ENCODE data around the gene CCDC116. TPM values are rescaled to one million over a fixed set of nuclear protein-coding genes. Genes with fewer than 3 reads are reported as not detected.
"Not testable (repeated sequence)": the region's sequence is repeated elsewhere in the genome, so short reads cannot be mapped to it uniquely, and the experiment has no call there.

Gene CCDC116
- total RNA-seq, 1 donor from 2014 or later = 0.89 TPM

DNA sequence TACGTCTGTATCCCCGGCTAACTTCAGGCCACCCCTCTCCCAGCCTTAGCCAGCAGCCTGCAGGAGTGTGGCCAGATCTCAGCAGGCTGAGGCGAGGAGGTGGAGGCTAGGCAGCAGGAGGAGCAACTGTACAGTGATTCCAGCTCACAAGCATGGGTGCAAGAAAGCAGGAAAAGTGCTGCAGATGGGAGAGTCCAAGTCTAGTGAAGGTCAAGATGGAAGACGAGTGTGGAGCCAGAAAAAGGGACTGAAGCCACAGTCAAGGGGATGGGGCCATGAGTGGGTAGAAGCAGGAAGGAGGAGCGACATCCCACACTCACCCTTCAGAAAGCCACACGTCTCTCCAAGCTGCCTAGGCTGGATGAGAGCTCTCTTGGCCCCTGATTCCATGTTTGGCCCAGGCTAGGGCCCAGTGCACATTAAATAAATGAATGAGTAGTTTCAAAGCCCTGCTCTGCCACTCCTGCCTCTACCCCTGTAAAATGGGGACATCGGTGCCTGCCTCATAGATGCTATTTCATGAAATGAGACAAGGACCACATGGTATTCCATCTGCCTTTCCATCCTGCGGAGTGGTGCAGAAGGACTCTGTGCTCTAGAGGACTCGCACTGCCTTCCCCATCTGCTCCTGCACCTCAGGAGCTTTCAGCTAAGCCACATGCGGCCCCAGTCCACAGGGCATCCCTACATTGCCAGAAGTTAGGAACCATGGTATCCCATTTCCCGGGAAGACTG is 5.7 kb upstream of the CCDC116 start:
- DNase-seq (ENCODE audit: low spot score) (no peak), ATAC-seq (no peak)
- intact Hi-C loops (cut with DNase I) = no loop called here

GRCh38 chr22:21628386-21629254 is 3.9 kb upstream of the CCDC116 start:
- ATAC-seq (no peak), DNase-seq (ENCODE audit: low spot score) (no peak)
- intact Hi-C loops (cut with DNase I) = no loop called here

DNA sequence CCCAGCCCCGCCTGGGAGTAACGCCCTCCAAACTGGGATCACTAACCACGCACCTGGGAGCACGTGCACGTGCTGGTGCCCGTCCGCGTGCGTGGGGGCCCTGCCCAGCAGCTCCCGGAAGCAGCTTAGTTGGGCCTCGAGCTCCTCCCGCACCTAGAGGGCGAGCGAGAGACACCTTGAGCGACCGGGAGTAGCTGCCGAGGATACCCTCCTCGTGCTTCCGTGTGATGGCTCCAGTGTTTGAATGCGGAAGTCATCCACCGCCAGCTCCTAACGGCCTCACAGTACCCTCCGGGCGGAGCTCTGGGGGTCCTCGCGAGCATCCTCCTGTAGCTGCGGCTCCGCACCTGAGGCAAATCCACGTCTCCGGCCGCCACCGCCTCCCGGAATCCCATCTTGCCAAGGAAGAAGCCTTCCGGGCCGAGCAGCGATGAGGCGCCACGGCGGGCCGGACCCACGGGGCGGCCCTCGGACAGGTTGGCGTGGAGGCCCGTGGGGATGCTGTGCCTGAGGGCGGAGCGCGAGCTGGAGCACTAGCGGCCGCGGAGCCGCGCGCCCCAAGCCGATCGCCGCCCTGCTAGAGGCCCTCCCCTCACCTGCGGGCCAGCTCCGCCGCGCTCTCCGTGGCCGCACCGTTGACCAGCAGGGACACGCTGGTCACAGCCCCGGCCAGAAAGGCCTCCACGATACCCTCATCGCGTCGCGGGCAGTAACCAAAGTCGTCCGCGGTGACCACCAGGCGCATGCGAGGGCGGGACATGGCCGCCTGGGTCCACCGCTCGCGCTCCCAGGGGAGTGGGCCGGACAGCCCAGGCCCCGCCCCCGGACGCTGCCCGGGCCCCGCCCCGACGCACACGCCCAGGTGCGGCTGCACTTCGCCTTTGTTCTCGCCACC is 3.1 kb upstream of the CCDC116 start, which contains the start of gene YDJC:
TSS of gene YDJC (minus strand) at position 768 of the 895 bp plus-strand sequence. CDS start at position 760, 8 bp downstream.
- intact Hi-C loops (cut with DNase I) = no loop called here
- DNase-seq (ENCODE audit: low spot score) = peak; percentile 96
- ATAC-seq = peak; percentile 95

DNA sequence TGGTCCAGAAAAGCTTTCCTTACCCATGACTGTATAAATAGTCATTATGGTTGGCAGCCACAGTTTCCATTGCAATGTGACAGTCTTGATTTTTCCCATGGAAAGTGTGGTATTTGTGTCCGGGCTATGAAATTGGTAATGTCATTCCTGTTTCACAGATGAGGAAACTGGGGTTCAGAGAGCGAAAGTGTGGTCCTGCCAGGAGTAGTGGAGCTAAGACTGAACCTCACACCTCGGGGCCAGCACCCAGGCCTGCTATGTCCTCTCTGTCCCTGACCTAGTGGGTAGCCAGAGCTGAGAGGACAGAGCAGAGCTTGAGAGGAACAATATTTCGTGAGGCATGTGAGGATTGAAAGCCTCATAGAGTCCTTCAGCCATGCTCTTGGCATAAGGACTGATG is 1.5 kb upstream of the CCDC116 start:
- ATAC-seq = no peak
- DNase-seq (ENCODE audit: low spot score) = no peak
- intact Hi-C loops (cut with DNase I) = no loop called here

GRCh38 chr22:21632931-21633330 is 371 bp downstream of the CCDC116 start:
- DNase-seq (ENCODE audit: low spot score) = no peak
- ATAC-seq = no peak
- intact Hi-C loops (cut with DNase I) = no loop called here

GRCh38 chr22:21633481-21633880 is 921 bp downstream of the CCDC116 start:
- no peak for ATAC-seq
- intact Hi-C loops (cut with DNase I) = no loop called here
- DNase-seq (ENCODE audit: low spot score) = no peak

DNA sequence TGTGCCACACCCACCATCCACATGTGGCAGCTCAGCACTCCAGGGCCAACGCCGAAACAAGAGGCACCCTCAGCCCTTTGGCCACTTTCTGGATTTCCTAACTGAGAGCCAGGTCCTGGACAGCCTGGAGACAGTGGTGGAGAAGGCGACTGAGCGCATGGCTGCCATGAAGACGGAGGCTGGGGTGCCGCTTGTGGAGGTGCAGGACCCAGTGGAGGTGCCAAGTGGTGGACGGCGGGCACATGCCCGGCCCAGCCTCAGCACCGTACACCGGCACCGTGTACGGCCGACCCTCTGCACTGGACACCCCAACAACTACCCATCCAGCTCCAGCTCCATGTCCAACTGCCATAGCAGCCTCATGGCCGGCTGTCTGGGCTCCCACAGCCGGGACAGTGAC is 1.5 kb downstream of the CCDC116 start:
- DNase-seq (ENCODE audit: low spot score) (no peak), ATAC-seq (no peak)
- intact Hi-C loops (cut with DNase I) = no loop called here

DNA sequence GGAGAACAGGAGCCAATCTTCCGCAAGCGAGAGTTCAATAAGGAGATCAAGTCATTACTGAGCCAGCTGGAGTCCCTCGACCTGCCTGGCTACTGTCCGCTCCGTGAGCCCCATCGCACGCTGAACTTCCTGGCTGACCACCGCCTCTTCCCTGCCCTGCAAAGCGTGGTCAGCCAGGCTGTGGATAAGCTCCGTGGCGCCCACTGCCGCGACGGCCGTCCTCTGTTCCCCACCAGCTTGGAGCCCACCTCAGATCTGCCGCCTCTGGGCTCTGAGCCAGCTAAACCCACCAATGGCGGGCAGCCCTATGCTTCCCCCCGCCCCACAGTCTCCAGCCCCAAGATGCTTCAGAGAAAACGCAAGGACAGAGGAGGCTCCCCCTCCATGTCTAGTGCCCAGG is 2.3 kb downstream of the CCDC116 start:
- no peak for DNase-seq (ENCODE audit: low spot score)
- no peak for ATAC-seq
- intact Hi-C loops (cut with DNase I) = no loop called here

DNA sequence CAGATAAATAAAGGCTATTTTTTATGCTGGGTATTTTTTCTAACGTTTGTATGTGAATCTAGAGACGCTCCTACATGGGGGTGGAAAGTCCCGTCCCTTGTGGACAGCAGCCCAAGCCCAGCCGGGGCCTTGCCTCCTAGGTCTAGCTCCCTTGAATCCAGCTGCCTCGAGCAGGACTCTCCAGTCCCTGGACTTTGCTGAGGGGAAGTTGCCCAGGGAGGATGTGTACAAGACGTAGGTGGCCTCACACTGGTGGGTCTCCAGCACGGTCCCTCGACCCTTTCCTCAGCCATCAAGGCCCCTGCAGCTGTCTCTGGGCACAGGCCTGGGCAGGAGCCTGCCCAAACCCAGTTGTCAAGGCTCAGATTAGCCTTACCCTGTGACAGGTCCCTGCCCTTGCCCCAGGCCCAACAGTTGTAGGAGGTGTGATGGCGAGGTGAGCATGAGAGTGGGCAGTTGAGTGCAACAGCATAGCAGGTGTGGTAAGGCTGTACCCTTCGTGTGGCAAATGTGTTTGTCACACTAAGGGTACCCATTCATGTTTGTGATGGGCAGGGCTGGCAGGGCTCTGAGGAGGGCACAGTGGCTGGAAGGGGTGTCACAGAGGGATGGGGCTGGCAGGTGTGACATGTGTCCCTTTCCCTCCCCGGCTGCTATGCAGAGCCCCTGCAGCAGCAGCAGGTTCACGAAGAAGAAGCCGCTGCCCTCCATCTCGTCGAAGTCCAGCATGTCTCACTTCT is 3.4 kb downstream of the CCDC116 start:
- no peak for ATAC-seq
- DNase-seq (ENCODE audit: low spot score) = no peak
- intact Hi-C loops (cut with DNase I) = no loop called here

DNA sequence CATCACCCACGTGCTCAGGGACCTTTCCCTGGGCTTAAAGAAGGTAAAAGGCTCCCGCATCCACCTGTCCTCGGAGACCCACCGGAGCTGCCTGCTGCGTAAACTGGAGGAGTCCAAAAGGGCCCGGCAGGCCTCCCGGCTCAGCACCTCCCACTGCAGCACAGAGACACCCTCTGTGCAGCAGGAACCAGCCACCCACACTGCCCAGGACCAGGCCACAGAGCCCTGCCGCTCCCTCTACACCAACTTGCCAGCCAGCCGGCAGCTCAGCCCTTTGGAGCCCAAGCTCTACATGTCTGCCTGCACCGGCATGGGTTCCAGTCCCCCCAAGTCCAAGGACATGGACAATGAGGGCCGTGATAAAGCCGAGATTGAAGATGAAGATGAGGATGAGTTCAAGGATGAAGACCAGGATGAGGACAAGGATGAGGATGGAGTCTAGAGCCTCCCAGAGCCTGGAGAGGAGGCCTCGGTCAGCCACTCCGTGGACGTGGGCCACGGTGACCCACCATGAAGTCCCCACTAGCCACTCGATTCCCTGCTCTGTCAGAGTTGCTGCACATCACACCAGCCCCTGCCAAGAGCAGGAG is 4.2 kb downstream of the CCDC116 start:
- intact Hi-C loops (cut with DNase I) = no loop called here
- DNase-seq (ENCODE audit: low spot score) (no peak), ATAC-seq (no peak)

DNA sequence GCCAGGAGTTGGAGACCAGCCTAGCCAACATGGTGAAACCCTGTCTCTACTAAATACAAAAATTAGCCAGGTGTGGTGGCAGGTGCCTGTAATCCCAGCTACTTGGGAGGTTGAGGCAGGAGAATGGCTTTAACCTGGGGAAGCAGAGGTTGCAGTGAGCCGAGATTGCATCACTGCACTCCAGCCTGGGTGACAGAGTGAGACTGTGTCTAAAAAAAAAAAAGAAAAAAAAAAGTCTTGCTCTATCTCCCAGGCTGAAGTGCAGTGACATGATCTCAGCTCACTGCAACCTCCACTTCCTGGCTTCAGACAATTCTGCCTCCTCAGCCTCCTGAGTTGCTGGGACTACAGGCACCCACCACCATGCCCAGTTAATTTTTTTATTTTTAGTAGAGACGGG is 4.9 kb downstream of the CCDC116 start:
- DNase-seq (ENCODE audit: low spot score); ATAC-seq; intact Hi-C loops (cut with DNase I): not testable (repeated sequence)

DNA sequence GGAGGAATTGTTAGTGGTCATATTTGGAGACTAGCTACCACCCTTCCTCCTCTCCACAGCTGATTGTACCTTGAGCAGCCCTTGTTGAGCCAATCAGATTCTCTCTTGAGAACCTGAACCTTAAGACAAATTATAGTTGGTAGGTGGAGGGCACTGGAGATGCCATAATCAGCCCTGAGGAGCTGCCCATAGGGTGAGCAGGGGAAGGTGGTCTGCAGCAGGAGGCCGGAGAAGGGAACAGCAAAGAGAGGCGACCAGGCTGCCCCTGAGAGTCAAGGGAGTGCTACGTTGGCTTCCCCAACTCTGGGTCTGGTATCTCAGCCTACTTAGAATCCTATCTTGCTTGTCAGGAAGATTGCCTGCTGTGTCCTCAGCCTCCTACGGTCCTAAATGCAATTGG is 6.8 kb downstream of the CCDC116 start:
- ATAC-seq = no peak
- no peak for DNase-seq (ENCODE audit: low spot score)
- intact Hi-C loops (cut with DNase I) = no loop called here

DNA sequence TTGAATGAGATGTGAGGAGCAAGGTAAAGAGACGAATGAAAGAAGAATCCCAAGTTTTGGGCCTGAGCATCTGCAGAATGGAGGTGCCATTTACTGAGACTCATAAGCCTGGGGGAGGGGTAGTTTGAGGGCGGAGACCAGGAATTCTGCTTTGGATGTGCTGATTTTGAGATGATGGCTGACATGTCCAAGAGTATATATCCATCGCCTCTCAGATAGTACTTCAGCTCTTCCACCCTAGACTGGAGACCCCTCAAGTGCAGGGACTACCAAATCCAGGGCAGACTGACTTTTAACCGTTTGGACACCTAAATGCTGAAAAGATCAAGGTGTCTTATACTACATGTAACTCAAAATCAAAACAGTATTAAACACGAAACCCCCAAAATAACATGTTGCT is 8.2 kb downstream of the CCDC116 start:
- ATAC-seq (no peak), DNase-seq (ENCODE audit: low spot score) (no peak)
- intact Hi-C loops (cut with DNase I) = no loop called here

- ATAC-seq (peak; percentile 43), DNase-seq (ENCODE audit: low spot score) (no peak)
- intact Hi-C loops (cut with DNase I) = no loop called here
These were observed 8.8 kb downstream of the CCDC116 start for GRCh38 chr22:21641417-21641788.

DNA sequence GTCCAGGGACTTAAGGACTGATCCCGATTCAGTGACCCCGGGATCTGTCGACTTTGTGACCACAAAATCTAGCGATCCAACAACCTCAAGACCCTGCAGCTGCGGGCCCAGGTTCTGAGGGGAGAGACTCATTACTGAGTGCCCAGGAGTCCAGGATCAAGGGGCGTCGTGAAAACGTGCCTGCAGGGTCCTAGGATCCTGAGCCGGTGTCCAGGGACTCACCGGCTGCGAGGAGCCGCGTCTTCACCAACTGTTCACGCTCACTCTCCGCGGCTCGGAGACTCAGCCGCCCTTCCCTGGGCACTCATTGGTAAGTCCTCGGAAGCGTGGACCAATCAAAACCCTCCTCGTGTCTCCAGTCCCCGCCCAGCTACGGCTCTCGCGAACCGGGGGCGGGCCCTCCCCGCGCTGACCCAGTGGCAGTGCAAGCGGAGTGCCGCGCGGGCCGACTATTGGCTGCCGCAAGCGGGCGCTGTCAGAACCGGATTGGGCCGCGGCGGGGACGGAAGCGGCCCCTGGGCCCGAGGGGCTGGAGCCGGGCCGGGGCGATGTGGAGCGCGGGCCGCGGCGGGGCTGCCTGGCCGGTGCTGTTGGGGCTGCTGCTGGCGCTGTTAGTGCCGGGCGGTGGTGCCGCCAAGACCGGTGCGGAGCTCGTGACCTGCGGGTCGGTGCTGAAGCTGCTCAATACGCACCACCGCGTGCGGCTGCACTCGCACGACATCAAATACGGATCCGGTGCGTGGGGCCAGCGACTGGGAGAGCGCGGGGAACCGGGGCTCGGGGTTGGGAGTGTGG is 9.4 kb downstream of the CCDC116 start, which contains the start of gene SDF2L1:
TSS of gene SDF2L1 (plus strand) at position 514 of the 795 bp plus-strand sequence. CDS start at position 549, 35 bp downstream.
- DNase-seq (ENCODE audit: low spot score) = peak; percentile 98
- peak; percentile 100 for ATAC-seq
- intact Hi-C loops (cut with DNase I) = no loop called here

DNA sequence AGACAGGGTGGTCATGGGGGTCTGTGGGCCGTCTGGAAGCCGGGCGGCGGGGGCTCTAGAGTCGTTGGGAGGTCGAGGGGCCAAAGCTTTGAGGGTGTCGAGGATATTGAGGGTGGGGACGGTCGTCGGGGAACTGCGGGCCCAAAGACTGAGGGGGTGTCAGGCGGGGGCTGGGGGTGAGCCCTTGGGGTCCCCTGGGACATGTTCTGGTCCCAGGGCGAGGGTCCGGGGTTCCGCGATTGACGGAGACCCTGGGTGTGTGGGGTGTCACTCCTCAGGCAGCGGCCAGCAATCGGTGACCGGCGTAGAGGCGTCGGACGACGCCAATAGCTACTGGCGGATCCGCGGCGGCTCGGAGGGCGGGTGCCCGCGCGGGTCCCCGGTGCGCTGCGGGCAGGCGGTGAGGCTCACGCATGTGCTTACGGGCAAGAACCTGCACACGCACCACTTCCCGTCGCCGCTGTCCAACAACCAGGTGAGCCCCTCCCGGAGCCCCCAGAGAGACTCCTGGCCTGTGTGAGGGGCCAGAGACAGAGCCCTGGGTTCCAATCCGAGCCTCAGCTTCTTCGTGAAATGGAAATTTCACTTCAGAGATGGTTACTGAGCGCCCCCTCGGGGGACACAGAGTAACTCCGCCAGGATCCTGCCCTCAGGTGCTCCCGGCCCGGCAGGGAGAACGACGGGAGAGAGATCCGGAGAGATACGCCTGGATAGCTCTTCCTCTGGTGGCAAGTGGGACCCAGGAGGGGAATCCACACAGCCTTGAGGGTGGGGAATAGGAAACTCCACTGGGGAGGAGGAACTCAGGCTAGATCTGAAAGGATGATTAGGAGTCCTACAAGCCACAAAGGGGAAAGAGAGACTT is 10.3 kb downstream of the CCDC116 start:
- ATAC-seq (no peak), DNase-seq (ENCODE audit: low spot score) (peak; percentile 71)
- intact Hi-C loops (cut with DNase I) = no loop called here

Measured in sciatic nerve (tissue), 2 donors.